Endometrium (tissue), 2 donors: ENCODE measurements around the gene TH.

ENCODE experiments used
- FAIRE-seq: peaks from 2 replicates; lab custom pipeline; 2012; peaks lifted over from hg19 to GRCh38; lab: Jason Lieb, UNC
- donor health status: control.
- donor health status: control.

TH gene

GRCh38 chr11:2171591-2172003, at the start of gene TH:
TH (minus strand) TSS chr11:2171815; CDS start chr11:2171786, 29 bp downstream.
- no peak for FAIRE-seq

GRCh38 chr11:2221024-2221423, 49.4 kb upstream of the TH start:
- no peak for FAIRE-seq

- FAIRE-seq: no peak
Observed at GRCh38 chr11:2220173-2220771, 48.7 kb upstream of the TH start.

- FAIRE-seq: no peak
Observed at GRCh38 chr11:2219318-2220017, 47.9 kb upstream of the TH start.

GRCh38 chr11:2218031-2218633, 46.5 kb upstream of the TH start:
- no peak for FAIRE-seq

- FAIRE-seq: no peak
Observed at GRCh38 chr11:2217211-2218030, 45.8 kb upstream of the TH start.

- FAIRE-seq: no peak
Observed at GRCh38 chr11:2216400-2217064, 44.9 kb upstream of the TH start.

- no peak for FAIRE-seq
Observed at GRCh38 chr11:2215561-2216399, 44.2 kb upstream of the TH start.

GRCh38 chr11:2215230-2215560, 43.6 kb upstream of the TH start:
- FAIRE-seq: no peak

GRCh38 chr11:2214527-2215229, 43.1 kb upstream of the TH start:
- FAIRE-seq: no peak

- no peak for FAIRE-seq
Observed at GRCh38 chr11:2213890-2214526, 42.4 kb upstream of the TH start.

GRCh38 chr11:2213384-2213842, 41.8 kb upstream of the TH start:
- no peak for FAIRE-seq

- FAIRE-seq: no peak
Observed at GRCh38 chr11:2212411-2213251, 41.0 kb upstream of the TH start.

GRCh38 chr11:2211113-2211971, 39.7 kb upstream of the TH start:
- no peak for FAIRE-seq

- FAIRE-seq: no peak
Observed at GRCh38 chr11:2210366-2211112, 38.9 kb upstream of the TH start.

- no peak for FAIRE-seq
Observed at GRCh38 chr11:2209900-2210321, 38.3 kb upstream of the TH start.

GRCh38 chr11:2209370-2209801, 37.8 kb upstream of the TH start:
- FAIRE-seq: no peak
